CD4-positive, alpha-beta T cell treated with Interleukin-4 for 4 hours (primary cell): ENCODE results near the gene RELT.
A peak's percentile ranks its signal among the peaks of the same experiment; 100 is the strongest.

ENCODE experiments used
- DNase-seq: peaks from one replicate; pipeline ENCODE4 v3.0.0-alpha.2; 2020

RELT gene

GRCh38 chr11:73348838-73349237 lies 27.4 kb upstream of the RELT start:
- no peak for DNase-seq

GRCh38 chr11:73349633-73350032 lies 26.6 kb upstream of the RELT start:
- DNase-seq = no peak

GRCh38 chr11:73350908-73351636 lies 25.1 kb upstream of the RELT start:
- peak; percentile 58 for DNase-seq

GRCh38 chr11:73353422-73353821 lies 22.8 kb upstream of the RELT start:
- no peak for DNase-seq

- DNase-seq = no peak
These were observed 21.1 kb upstream of the RELT start for GRCh38 chr11:73355109-73355508.

DNA sequence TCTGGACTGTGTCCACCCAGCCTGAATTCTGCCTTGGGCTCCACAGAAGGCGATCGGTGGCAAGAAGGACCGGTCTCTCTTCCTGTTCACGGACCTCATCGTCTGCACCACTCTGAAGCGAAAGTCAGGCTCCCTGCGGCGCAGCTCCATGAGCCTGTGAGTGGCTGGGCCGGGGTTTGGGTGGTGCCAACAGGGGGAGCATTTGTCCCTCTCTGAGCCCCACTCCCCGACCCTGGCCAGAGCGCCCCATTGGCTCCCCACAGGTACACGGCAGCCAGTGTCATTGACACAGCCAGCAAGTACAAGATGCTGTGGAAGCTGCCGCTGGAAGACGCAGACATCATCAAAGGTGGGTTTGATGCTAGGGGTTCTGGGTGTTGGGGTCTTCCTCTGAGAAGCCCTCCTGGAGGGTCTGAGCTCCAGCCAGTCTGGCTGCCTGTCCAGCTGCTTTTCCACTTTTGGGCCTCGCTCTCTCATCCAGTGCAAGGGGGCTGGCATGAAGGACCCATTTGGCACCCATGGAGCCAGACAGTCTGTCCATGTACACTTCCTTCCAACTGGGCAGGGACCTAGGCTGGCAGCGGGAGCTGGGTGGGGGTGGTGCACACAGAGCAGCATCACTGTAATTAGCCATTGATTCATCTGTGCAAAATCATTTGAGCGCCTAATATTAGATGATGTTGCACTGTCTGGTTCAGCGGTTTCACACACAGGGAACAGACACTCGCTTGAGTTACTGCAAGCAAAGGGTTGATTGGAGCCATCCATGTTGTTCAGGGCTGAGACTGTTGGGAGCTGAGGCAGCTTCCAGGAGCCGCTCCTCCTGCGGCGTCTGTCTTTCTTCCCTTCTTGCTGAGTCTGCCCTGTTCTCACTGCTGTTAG lies 19.0 kb upstream of the RELT start:
- no peak for DNase-seq

DNA sequence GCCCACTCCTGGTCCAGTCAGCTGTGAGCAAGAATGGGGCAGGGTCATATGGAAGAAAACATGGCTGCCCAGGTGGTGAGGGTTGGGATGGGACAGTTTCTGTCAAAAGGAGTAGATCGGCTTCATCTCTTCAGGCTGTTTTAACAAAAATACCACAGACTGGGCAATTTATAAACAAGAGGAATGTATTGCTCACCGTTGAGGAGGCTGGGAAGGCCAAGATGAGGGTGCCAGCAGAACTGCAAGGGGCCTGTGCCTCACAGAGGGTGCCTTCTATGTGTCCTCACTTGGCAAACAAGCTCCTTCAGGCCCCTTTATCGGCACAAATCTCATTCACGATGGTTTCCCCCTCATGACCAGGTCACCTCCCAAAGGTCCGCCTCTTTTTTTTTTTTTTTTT lies 18.1 kb upstream of the RELT start:
- DNase-seq = no peak

DNA sequence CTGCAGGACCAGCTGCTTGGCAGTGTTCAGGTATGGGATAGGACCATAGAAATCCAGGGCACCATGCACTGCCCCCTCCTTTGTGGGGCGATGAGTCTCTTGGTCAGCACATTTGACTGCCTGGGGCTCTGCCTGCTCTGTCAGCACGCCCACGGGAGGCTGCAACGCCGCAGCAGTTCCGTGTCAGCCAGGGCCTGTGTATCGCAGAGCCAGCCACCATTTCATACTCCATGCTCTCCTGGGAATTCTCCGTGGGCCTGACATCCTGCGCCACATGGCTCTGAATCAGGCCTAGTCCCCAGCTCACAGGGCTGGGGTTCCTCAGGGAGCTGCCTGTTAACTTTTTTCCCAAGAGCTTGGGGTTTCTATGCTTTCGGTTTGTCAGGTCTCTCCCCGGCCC lies 16.9 kb upstream of the RELT start:
- no peak for DNase-seq

DNA sequence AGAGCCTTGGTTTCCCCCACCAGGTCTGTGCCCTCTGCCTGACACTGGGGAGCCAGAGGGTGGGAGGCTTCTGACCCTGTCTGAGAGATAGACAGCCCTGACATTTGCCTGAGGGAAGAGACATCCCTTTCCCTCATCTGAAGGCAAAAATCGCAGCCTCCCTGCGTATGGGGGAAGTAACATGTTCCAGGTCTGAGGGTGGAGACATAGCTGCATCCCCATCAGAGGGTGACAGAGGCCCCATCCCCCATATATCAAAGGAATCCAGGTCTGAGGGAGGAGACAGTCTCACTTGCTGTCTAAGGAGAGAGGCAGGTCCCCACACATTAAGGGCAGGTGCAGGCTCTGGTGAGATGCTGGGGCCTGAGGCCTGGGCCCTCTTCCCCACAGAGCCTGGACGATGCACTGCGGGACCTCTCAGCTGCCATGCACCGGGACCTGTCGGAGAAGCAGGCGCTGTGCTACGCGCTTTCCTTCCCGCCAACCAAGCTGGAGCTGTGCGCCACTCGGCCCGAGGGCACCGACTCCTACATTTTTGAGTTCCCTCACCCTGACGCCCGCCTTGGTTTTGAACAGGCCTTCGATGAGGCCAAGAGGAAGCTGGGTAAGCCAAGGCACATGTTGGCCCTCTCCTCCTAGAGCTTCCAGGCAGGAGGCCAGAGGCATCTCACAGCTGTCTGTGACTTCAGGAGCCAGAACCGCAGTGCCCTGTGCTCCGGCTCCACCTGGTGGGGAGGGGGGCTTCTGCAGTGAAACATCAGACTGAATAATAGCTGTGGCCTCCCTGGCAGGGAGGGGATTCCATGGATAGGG lies 16.1 kb upstream of the RELT start:
- no peak for DNase-seq

DNA sequence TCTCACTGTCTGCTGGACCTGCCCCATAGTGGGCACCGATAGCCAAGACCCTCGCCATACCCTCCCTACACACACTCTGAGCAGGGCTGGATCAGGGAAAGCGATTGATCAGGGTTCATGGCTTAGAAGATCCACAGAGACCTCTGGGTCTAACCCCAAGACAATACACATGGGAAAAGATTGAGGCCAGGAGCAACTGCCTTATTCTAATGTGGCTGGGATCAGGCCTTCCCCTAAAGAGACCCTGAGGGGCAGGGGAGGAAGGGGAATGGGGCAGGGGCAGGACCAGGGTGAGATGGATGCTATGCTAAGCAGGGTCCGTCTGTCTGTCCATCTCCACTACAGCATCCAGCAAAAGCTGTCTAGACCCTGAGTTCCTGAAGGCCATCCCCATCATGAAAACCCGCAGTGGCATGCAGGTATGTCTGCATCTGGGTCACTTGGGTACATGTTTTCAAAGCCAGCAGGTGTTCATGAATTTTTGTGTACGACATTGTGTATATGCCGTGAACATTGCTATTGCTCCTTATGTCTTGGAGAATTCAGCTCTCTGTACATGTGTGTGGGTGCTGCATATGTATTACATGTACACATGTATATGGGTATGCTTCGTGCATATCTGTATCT lies 15.3 kb upstream of the RELT start:
- no peak for DNase-seq

GRCh38 chr11:73361953-73362776 lies 14.0 kb upstream of the RELT start:
- no peak for DNase-seq

DNA sequence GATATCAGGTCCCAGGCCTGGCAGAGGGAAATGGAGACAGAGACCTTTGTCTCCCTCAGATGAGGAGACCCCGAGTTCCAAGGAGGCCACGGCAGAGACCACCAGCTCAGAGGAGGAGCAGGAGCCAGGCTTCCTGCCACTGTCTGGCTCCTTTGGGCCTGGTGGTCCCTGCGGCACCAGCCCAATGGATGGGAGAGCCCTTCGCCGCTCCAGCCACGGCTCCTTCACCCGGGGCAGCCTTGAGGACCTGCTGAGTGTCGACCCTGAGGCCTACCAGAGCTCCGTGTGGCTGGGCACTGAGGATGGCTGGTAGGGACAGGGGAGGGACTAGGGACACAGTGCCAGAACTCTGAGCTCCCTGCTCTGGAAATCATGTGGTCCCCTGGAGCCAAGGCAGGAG lies 13.1 kb upstream of the RELT start:
- DNase-seq = no peak

DNA sequence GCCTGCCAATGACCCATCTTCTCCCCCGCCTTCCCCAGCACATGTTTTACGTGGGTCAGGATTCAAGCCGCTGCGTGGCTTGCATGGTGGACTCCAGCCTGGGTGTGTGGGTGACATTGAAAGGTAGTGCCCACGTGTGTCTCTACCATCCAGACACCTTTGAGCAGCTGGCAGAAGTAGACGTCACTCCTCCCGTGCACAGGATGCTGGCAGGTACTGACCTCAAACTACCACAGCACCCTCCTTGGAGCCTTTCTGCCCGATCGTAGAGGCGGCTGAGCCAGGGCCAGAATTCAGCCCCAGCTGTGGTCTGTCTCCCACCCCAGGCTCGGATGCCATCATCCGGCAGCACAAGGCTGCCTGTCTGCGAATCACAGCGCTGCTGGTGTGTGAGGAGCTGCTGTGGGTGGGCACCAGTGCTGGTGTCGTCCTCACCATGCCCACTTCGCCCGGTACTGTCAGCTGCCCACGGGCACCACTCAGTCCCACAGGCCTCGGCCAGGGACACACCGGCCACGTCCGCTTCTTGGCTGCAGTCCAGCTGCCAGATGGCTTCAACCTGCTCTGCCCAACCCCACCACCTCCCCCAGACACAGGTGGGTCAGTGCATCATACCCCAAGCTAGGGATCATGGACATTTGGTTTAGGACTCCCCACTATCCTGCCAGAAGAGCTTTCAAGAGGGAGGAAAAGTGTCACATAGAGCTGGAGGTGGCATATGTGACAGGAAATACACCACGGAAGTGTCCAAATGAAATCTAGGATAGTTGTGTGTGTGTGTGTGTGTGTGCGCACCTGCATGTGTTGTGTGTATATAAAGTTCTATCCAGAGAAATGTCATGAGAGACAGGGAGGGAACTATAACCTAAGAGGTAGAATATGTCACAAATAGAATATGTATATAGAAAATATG lies 10.6 kb upstream of the RELT start:
- no peak for DNase-seq

DNA sequence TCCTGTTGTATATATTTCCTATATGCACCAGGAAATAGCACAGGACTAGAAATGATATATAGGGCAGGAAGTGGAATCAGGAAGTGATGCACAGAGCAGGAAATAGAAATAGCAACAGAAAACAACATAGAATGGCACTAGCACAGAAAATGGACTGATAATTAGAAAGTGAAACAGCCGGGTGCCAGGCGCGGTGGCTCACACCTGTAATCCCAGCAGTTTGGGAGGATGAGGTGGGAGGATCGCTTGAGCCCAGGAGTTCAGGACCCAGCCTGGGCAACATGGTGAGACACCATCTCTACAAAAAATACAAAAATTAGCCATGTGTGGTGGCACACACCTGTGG lies 10.0 kb upstream of the RELT start:
- peak; percentile 62 for DNase-seq

GRCh38 chr11:73366953-73367352 lies 9.2 kb upstream of the RELT start:
- DNase-seq = no peak

DNA sequence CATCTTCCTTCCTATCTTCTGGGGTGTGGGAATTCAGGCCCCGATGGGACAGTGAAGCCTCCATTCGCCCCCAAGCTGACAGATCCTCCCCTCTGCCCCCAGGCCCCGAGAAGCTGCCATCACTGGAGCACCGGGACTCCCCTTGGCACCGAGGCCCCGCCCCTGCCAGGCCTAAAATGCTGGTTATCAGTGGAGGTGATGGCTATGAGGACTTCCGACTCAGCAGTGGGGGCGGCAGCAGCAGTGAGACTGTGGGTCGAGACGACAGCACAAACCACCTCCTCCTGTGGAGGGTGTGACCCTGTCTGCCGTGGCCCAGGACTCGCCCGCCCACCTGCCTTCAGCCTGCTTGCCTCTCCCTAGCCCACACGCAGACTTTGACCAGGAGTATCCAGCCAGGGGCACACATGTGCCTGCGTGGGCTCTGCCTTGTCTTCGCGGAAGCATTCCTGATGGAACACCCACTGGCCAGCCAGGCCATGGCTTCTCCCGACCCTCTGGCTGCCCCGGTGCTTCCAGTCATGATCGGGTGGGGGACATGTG lies 8.6 kb upstream of the RELT start:
- DNase-seq = no peak

- DNase-seq = no peak
These were observed 3.7 kb upstream of the RELT start for GRCh38 chr11:73372375-73372993.

- no peak for DNase-seq
These were observed 2.0 kb upstream of the RELT start for GRCh38 chr11:73374151-73374550.

- no peak for DNase-seq
These were observed 404 bp upstream of the RELT start for GRCh38 chr11:73375830-73376159.
